ENCODE measurements around the gene GPR25. TPM values are rescaled to one million over a fixed set of nuclear protein-coding genes. Genes with fewer than 3 reads are reported as not detected.

The GPR25 gene
- total RNA-seq, 4 donors from 2014 or later, result 0.48 TPM; not detected in 3

DNA sequence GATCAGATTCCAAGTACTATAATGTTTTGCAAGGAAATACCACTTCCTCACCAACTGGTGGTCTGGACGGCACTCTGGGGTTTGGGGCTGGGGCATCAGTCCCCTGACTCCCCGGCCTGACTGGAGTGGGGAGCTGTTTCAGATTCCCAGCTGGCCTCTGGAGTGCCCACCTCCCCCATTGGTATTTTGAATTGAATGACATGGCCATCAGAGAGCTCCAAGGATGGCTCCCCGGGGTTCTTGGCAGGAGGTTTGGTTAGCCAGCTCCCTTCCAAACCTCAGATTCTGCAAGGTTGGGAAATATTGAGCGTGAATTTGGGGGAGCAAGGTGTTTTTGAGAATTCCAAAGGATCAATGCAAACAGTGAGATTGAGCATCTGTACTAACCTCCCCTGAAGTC, 19.8 kb downstream of the GPR25 start:
- Histone ChIP-seq H3K36me3 (no peaks in the 10 kb centered on the region), H3K9me3 (no peaks in the 10 kb centered on the region), H3K4me1 (peaks cover 0 to 51% (median 38%) of the 10 kb centered on the region in 4 donors), H3K27ac (peak overlapping the region; percentile 90 to 96 (median 91)), H3K27me3 (peaks cover 14% of the 10 kb centered on the region), H3K4me3 (no peak overlapping the region)
- intact Hi-C loops (cut with DNase I; ENCODE audit: low total_unique reads), result no loop called here
- in situ Hi-C loops (cut with MboI; ENCODE audit: low pct_ligation_motif_present in 1 of 4, low pct_unique_long_range_greater_than_20kb in 1 of 4, low sequenced_read_pairs in 3 of 4), result loop anchor here in 1 of 4 donors (10.0 kb wide), 1 partner anchor 142 kb away; no protein-coding TSS in a partner anchor
- WGBS, 2 donors (ENCODE audit: low coverage in 1 of 2), result 80% methylated on average over 4 of the region's 4 CpGs; no CpG with 5 or more reads in 1 of the 2 donors
- DNase-seq, result no peak
- TF ChIP-seq EP300 (IDR thresholded peaks at IDR 0.05; ENCODE audit: low read depth), result no peak
- TF ChIP-seq CTCF (IDR thresholded peaks at IDR 0.05), result no peak
- no peak for TF ChIP-seq POLR2AphosphoS5 (IDR thresholded peaks at IDR 0.05)
- TF ChIP-seq POLR2A (IDR thresholded peaks at IDR 0.05), result no peak

DNA sequence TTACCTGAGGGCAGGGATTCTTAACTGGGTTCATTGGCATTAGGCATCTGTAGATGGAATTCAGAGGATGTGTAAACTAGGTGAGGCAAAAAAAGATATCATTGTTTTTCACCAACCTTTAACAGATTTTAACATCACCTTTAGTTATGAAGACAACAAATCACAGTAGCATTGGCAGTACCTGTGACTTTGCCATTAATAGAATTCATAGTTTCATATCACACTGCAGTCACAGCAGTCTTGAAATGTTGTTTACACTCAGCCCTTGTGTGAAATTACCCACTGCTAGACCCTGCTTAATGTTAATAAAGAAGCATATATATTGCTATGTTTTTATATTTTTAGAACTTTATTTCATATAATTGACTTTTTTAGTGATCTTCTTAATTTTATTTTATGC, 20.2 kb downstream of the GPR25 start:
- DNase-seq, result no peak
- Histone ChIP-seq H3K4me3 (peak overlapping the region in 1 of 4 donors; percentile 24), H3K27me3 (peaks cover 14% of the 10 kb centered on the region), H3K36me3 (no peaks in the 10 kb centered on the region), H3K9me3 (no peaks in the 10 kb centered on the region), H3K27ac (peak overlapping the region; percentile 90 to 96 (median 91)), H3K4me1 (peaks cover 0 to 56% (median 40%) of the 10 kb centered on the region in 4 donors)
- TF ChIP-seq POLR2A (IDR thresholded peaks at IDR 0.05) (no peak), EP300 (IDR thresholded peaks at IDR 0.05; ENCODE audit: low read depth) (no peak), CTCF (IDR thresholded peaks at IDR 0.05) (no peak), POLR2AphosphoS5 (IDR thresholded peaks at IDR 0.05) (no peak)
- intact Hi-C loops (cut with DNase I; ENCODE audit: low total_unique reads) (no loop called here), in situ Hi-C loops (cut with MboI; ENCODE audit: low pct_ligation_motif_present in 1 of 4, low pct_unique_long_range_greater_than_20kb in 1 of 4, low sequenced_read_pairs in 3 of 4) (loop anchor here in 1 of 4 donors (10.0 kb wide), 1 partner anchor 142 kb away; no protein-coding TSS in a partner anchor)

- Histone ChIP-seq H3K27me3 (peaks cover 14% of the 10 kb centered on the region), H3K4me3 (peak overlapping the region in 1 of 4 donors; percentile 62), H3K27ac (peak overlapping the region; percentile 90 to 96 (median 91)), H3K36me3 (no peaks in the 10 kb centered on the region), H3K4me1 (peaks cover 0 to 59% (median 42%) of the 10 kb centered on the region in 4 donors), H3K9me3 (no peaks in the 10 kb centered on the region)
- 50 to 58% methylated on average over 1 to 6 of the region's 6 CpGs for WGBS, 2 donors (ENCODE audit: low coverage in 1 of 2)
- TF ChIP-seq POLR2AphosphoS5 (IDR thresholded peaks at IDR 0.05) (peak in 1 of 3 donors; percentile 18), POLR2A (IDR thresholded peaks at IDR 0.05) (peak; percentile 33), EP300 (IDR thresholded peaks at IDR 0.05; ENCODE audit: low read depth) (no peak), CTCF (IDR thresholded peaks at IDR 0.05) (no peak)
- peak; percentile 57 for DNase-seq
- in situ Hi-C loops (cut with MboI; ENCODE audit: low pct_ligation_motif_present in 1 of 4, low pct_unique_long_range_greater_than_20kb in 1 of 4, low sequenced_read_pairs in 3 of 4) (loop anchor here in 1 of 4 donors (10.0 kb wide), 1 partner anchor 141 kb away; no protein-coding TSS in a partner anchor), intact Hi-C loops (cut with DNase I; ENCODE audit: low total_unique reads) (no loop called here)
Observed at GRCh38 chr1:200893411-200893901, 20.7 kb downstream of the GPR25 start.

GRCh38 chr1:200894712-200895442, 22.1 kb downstream of the GPR25 start, which contains the start of gene INAVA:
TSS of gene INAVA (plus strand) at chr1:200894900. CDS start at chr1:200898401, 3,501 bp downstream.
- Histone ChIP-seq H3K4me1 (peaks cover 0 to 65% (median 46%) of the 10 kb centered on the region in 4 donors), H3K27me3 (peaks cover 14% of the 10 kb centered on the region), H3K36me3 (peaks cover 0 to 6% (median 0%) of the 10 kb centered on the region in 4 donors), H3K9me3 (no peaks in the 10 kb centered on the region), H3K27ac (peak within 1 kb of the TSS; percentile 90 to 96 (median 91)), H3K4me3 (peak within 1 kb of the TSS; percentile 35 to 62 (median 51))
- TF ChIP-seq POLR2A (IDR thresholded peaks at IDR 0.05) (peak; percentile 99), CTCF (IDR thresholded peaks at IDR 0.05) (peak in 3 of 5 experiments; percentile 6 to 50 (median 27)), POLR2AphosphoS5 (IDR thresholded peaks at IDR 0.05) (peak; percentile 82 to 98 (median 98)), EP300 (IDR thresholded peaks at IDR 0.05; ENCODE audit: low read depth) (no peak)
- 73% methylated on average over 15 of the region's 15 CpGs; no CpG with 5 or more reads in 1 of the 2 donors for WGBS, 2 donors (ENCODE audit: low coverage in 1 of 2)
- intact Hi-C loops (cut with DNase I; ENCODE audit: low total_unique reads) (no loop called here), in situ Hi-C loops (cut with MboI; ENCODE audit: low pct_ligation_motif_present in 1 of 4, low pct_unique_long_range_greater_than_20kb in 1 of 4, low sequenced_read_pairs in 3 of 4) (loop anchor here in 1 of 4 donors (10.0 kb wide), 1 partner anchor 140 kb away; no protein-coding TSS in a partner anchor)
- DNase-seq, result peak; percentile 88
